OCI-LY3 (cell line): ENCODE results near the gene MYO7A.

Source experiments
- H2AFZ ChIP-seq: fragments of 200-600, 300-600 bp; shearing (Covaris generic); 2 replicates; pipeline ENCODE4 v1.6.0; 2014; ENCODE audit warnings: antibody characterized with exemption, low read depth, low read length
- H3K27ac ChIP-seq: fragments of 200-600, 300-600 bp; sonication (generic); 2 replicates; pipeline ENCODE4 v1.5.1; 2014; ENCODE audit warnings: mild to moderate bottlenecking, low read length, moderate library complexity, mixed read lengths
- H3K27me3 ChIP-seq: fragments of 200-600, 300-600 bp; sonication (generic); 2 replicates; pipeline ENCODE4 v1.6.1; 2014; ENCODE audit warnings: low read depth, low read length, mixed read lengths
- H3K36me3 ChIP-seq: fragments of 200-600, 300-600 bp; sonication (generic); replicated peaks from 2 replicates; pipeline ENCODE3; 2014; ENCODE audit warnings: low read depth, low read length, mixed read lengths
- H3K4me1 ChIP-seq: fragments of 300-600, 200-600 bp; sonication (generic); 2 replicates; pipeline ENCODE4 v1.6.1; 2014; ENCODE audit warnings: low read length, mixed read lengths
- H3K4me2 ChIP-seq: fragments of 200-600, 300-600 bp; sonication (generic); 2 replicates; pipeline ENCODE4 v1.6.1; 2014; ENCODE audit warnings: low read length, mixed read lengths
- H3K4me3 ChIP-seq: fragments of 300-600, 200-600 bp; sonication (generic); 2 replicates; pipeline ENCODE4 v1.5.1; 2014; ENCODE audit warnings: antibody characterized with exemption, mild to moderate bottlenecking, low read length, moderate library complexity
- H3K79me2 ChIP-seq: fragments of 300-600, 200-600 bp; shearing (Covaris generic); 2 replicates; pipeline ENCODE4 v1.6.1; 2014; ENCODE audit warnings: mild to moderate bottlenecking, low read length, mixed read lengths
- H3K9ac ChIP-seq: fragments of 300-600, 200-600 bp; shearing (Covaris generic); 2 replicates; pipeline ENCODE4 v1.6.0; 2014; ENCODE audit warnings: mild to moderate bottlenecking, low read length, moderate library complexity
- H3K9me3 ChIP-seq: fragments of 200-600, 300-600 bp; shearing (Covaris generic); 2 replicates; pipeline ENCODE4 v1.6.1; 2014; ENCODE audit warnings: low read length, mixed read lengths; ENCODE audit not compliant: insufficient read depth
- H4K20me1 ChIP-seq: fragments of 200-600, 300-600 bp; sonication (generic); 2 replicates; pipeline ENCODE4 v1.6.1; 2016; ENCODE audit warnings: low read length, mixed read lengths; ENCODE audit not compliant: insufficient read depth
- CTCF ChIP-seq: fragments of 200-600, 300-600 bp; sonication (generic); IDR thresholded peaks from 2 replicates; pipeline ENCODE4 v1.5.1; 2014; ENCODE audit warnings: antibody characterized with exemption, low read length, low read depth
- EZH2phosphoT487 ChIP-seq: fragments of 200-600 bp; shearing (Covaris generic); IDR thresholded peaks from 2 replicates; pipeline ENCODE4 v1.6.1; 2018; ENCODE audit warnings: antibody characterized with exemption, mixed run types, low read depth

MYO7A gene

DNA sequence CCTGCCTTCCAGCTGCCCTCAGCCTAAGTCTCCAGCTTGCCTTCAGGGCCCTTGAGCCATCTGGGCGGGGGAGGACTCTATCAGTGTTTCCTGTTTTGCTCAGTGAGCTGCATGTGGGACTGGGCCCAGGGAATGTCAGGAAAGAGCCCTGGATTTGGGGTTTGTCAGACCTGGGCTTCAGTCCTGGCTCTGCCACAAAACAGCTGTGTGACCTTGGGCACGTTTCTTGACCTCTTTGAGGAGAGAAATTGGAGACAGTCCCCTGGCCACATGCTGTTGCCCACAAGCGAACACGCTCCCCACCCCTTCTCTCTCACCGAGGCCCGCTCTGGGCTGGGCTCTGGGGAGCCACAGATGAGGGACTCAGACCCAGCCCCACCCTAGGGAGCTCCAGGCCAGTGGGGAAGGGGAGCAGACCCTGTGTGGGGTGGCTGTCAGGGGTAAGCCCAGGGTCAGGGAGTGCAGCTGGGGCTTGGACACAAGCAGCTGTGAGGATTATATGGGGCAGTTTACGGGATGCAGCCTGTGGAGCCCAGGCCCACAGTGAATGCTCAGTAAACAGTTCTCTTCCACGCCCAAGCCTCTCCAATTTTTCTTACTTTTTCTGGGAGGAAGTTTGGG is 12.3 kb downstream of the MYO7A start:
- TF ChIP-seq EZH2phosphoT487 = no peak
- TF ChIP-seq CTCF = no peak
- Histone ChIP-seq H3K9ac (no peak overlapping the region), H3K27me3 (no peaks in the 10 kb centered on the region), H3K9me3 (no peaks in the 10 kb centered on the region), H3K36me3 (no peaks in the 10 kb centered on the region), H3K4me1 (peaks cover 50% of the 10 kb centered on the region), H4K20me1 (no peaks in the 10 kb centered on the region), H3K79me2 (no peaks in the 10 kb centered on the region), H2AFZ (no peak overlapping the region), H3K27ac (no peak overlapping the region), H3K4me3 (no peak overlapping the region), H3K4me2 (no peak overlapping the region)

DNA sequence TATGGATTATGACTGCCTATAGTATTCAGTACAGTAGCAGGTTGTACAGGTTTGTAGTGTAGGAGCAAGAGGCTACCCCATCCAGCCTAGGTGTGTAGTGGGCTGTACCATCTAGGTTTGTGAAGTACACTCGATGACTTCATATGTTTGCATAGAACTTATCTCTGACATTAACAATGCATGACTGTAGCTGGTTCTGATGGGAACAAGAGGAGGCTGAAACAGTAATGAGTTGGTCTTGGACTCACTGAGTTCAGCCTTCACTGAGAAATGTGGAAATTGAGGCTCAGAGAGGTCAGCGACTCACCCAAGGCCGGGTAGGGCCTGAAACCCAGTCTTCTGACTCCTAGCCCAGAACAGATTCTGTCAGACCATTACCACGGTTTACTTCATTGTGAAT is 13.0 kb downstream of the MYO7A start:
- Histone ChIP-seq H3K9me3 (no peaks in the 10 kb centered on the region), H3K4me3 (no peak overlapping the region), H3K27me3 (no peaks in the 10 kb centered on the region), H3K27ac (no peak overlapping the region), H3K4me2 (no peak overlapping the region), H2AFZ (no peak overlapping the region), H3K9ac (no peak overlapping the region), H4K20me1 (no peaks in the 10 kb centered on the region), H3K4me1 (peaks cover 43% of the 10 kb centered on the region), H3K36me3 (no peaks in the 10 kb centered on the region), H3K79me2 (no peaks in the 10 kb centered on the region)
- TF ChIP-seq CTCF (no peak), EZH2phosphoT487 (no peak)

GRCh38 chr11:77141475-77141874 is 13.4 kb downstream of the MYO7A start:
- H3K9ac ChIP-seq = no peak overlapping the region
- no peaks in the 10 kb centered on the region for H4K20me1 ChIP-seq
- no peak overlapping the region for H2AFZ ChIP-seq
- H3K4me1 ChIP-seq = peaks cover 39% of the 10 kb centered on the region
- TF ChIP-seq CTCF = no peak
- no peaks in the 10 kb centered on the region for H3K27me3 ChIP-seq
- H3K27ac ChIP-seq = no peak overlapping the region
- H3K4me3 ChIP-seq = no peak overlapping the region
- no peaks in the 10 kb centered on the region for H3K79me2 ChIP-seq
- no peaks in the 10 kb centered on the region for H3K36me3 ChIP-seq
- no peaks in the 10 kb centered on the region for H3K9me3 ChIP-seq
- H3K4me2 ChIP-seq = no peak overlapping the region

DNA sequence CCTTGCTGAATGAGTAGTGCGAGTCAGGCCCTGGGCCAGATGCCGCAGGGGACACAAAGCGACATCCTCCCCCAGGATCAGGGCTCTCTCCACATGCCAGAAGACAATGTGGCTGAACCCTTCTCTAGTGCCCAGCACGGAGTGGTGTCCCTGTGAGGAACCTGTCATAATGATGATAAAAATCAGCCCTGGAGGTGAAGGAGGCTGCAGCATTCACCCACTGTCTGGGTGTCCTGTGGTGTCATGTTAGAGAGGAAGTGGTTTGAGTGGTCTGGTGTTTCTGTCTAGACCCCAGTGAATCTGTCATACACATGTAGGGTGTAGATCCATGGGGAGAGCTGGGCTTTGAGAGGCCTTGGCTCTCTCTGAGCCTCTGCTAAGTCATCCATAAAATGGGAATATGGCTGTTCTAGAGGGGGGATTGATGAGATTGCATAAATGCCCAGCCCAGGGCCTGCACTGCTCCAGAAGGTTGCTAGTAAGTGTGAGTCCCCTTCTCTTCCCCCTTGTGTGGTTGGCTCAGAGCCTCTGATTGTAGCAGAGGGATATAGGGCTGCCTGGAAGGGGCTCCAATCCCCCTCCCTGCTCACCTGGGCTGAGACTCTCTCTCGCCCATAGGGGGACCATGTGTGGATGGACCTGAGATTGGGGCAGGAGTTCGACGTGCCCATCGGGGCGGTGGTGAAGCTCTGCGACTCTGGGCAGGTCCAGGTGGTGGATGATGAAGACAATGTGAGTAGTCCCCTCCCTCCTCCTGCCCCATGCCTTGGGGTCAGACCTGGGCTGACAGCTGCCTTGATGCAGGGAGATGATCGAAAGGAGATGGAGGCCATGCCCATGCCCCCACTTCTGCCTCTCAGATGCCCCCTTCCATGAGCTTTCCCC is 14.3 kb downstream of the MYO7A start:
- Histone ChIP-seq H3K4me2 (no peak overlapping the region), H3K9me3 (no peaks in the 10 kb centered on the region), H3K27ac (no peak overlapping the region), H3K27me3 (no peaks in the 10 kb centered on the region), H4K20me1 (no peaks in the 10 kb centered on the region), H3K4me3 (no peak overlapping the region), H3K9ac (no peak overlapping the region), H3K79me2 (no peaks in the 10 kb centered on the region), H3K36me3 (no peaks in the 10 kb centered on the region), H3K4me1 (peaks cover 34% of the 10 kb centered on the region), H2AFZ (no peak overlapping the region)
- TF ChIP-seq EZH2phosphoT487 (no peak), CTCF (no peak)
